HTR-8/SVneo (cell line): ENCODE results near the gene DCAF12.
"Not testable (repeated sequence)": the region's sequence is repeated elsewhere in the genome, so short reads cannot be mapped to it uniquely, and the experiment has no call there.

Experiments used
- DNase-seq: peaks from one replicate; pipeline ENCODE4 v3.0.0; 2011; ENCODE audit warnings: low spot score, mixed read lengths; ENCODE audit not compliant: insufficient read length
- FAIRE-seq: peaks from 2 replicates; lab custom pipeline; 2011; peaks lifted over from hg19 to GRCh38; lab: Jason Lieb, UNC

DCAF12 gene

GRCh38 chr9:34126207-34127034 is at the start of gene DCAF12:
Gene DCAF12, minus strand, starts transcription at chr9:34126698. Its CDS starts 267 bp downstream, at chr9:34126431.
- peak; percentile 81 for DNase-seq
- FAIRE-seq = no peak

- DNase-seq (no peak), FAIRE-seq (no peak)
These were observed 49.6 kb upstream of the DCAF12 start for GRCh38 chr9:34176089-34176488.

- FAIRE-seq = no peak
- no peak for DNase-seq
These were observed 45.4 kb upstream of the DCAF12 start for GRCh38 chr9:34171753-34172535.

- FAIRE-seq (no peak), DNase-seq (no peak)
These were observed 43.9 kb upstream of the DCAF12 start for GRCh38 chr9:34170237-34170991.

GRCh38 chr9:34169125-34169524 is 42.6 kb upstream of the DCAF12 start:
- DNase-seq (no peak), FAIRE-seq (no peak)

GRCh38 chr9:34163434-34163833 is 36.9 kb upstream of the DCAF12 start:
- DNase-seq = no peak
- no peak for FAIRE-seq

- FAIRE-seq = no peak
These were observed 31.9 kb upstream of the DCAF12 start for GRCh38 chr9:34158362-34158869.

GRCh38 chr9:34157898-34158297 is 31.4 kb upstream of the DCAF12 start:
- FAIRE-seq (no peak), DNase-seq (no peak)

More at GRCh38 chr9:34158362-34158869, 31.9 kb upstream of the DCAF12 start:
- no peak for DNase-seq

GRCh38 chr9:34157318-34157717 is 30.8 kb upstream of the DCAF12 start:
- DNase-seq (no peak), FAIRE-seq (no peak)

GRCh38 chr9:34154057-34154456 is 27.6 kb upstream of the DCAF12 start:
- no peak for FAIRE-seq
- DNase-seq = no peak

GRCh38 chr9:34151398-34151797 is 24.9 kb upstream of the DCAF12 start:
- FAIRE-seq (no peak), DNase-seq (no peak)

- DNase-seq (no peak), FAIRE-seq (no peak)
These were observed 18.7 kb upstream of the DCAF12 start for GRCh38 chr9:34145165-34145564.

- no peak for DNase-seq
- no peak for FAIRE-seq
These were observed 16.6 kb upstream of the DCAF12 start for GRCh38 chr9:34143116-34143515.

GRCh38 chr9:34140853-34141252 is 14.4 kb upstream of the DCAF12 start:
- FAIRE-seq = no peak

GRCh38 chr9:34139477-34140146 is 13.1 kb upstream of the DCAF12 start:
- FAIRE-seq (no peak), DNase-seq (peak; percentile 45)

More at GRCh38 chr9:34140853-34141252, 14.4 kb upstream of the DCAF12 start:
- no peak for DNase-seq

- not testable (repeated sequence) for DNase-seq, FAIRE-seq
These were observed 12.1 kb upstream of the DCAF12 start for GRCh38 chr9:34138644-34139043.

GRCh38 chr9:34134521-34134920 is 8.0 kb upstream of the DCAF12 start:
- no peak for FAIRE-seq
- no peak for DNase-seq

GRCh38 chr9:34133436-34133949 is 7.0 kb upstream of the DCAF12 start:
- no peak for DNase-seq
- FAIRE-seq = no peak

GRCh38 chr9:34131571-34131970 is 5.1 kb upstream of the DCAF12 start:
- DNase-seq = no peak
- FAIRE-seq = no peak
